ENCODE measurements around the gene MRPS12.

Gene MRPS12

GRCh38 chr19:38978326-38978689, 47.6 kb downstream of the MRPS12 start:
- DNase-seq: no peak

DNA sequence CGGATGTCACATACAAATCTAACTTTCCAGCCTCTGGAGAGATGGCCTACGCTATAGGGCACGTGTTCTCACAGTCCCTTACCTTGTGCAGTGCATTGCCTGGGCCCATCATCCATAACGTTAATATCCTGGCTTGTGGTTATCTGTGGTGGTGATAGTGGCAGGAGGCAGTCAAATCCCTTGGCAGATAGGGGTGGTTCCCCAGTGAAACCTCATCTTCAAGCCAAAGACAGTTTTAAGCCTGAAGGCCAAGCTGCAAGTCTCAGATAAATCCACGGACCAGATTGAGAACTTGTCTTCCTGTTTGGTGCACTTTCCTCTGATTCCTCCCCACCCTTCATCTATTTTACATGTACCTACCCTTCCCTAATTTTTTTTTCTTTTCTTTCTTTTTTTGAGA, 49.1 kb downstream of the MRPS12 start:
- DNase-seq: no peak

- no peak for DNase-seq
Observed at GRCh38 chr19:38980583-38981374, 50.0 kb downstream of the MRPS12 start.

Measured in fibroblast of skin of right quadriceps (primary cell).